ENCODE measurements around the gene MYO1G. TPM values are rescaled to one million over a fixed set of nuclear protein-coding genes. Genes with fewer than 3 reads are reported as not detected.

The MYO1G gene
- polyA plus RNA-seq, 1 of the 3 experiments (the other 2 are of a cell fraction) = 0.05 TPM

- H3K9me2 ChIP-seq = no peaks in the 10 kb centered on the region
- H3K4me1 ChIP-seq (ENCODE audit: control insufficient read depth in 1 of 2, insufficient read depth in 2 of 2, low read depth in 1 of 2, low read length in 1 of 2) = peaks cover 0 to 10% of the 10 kb centered on the region in 2 experiments; a peak in 3 of 4 replicates
- ChIA-PET CTCF (interaction anchor here (0.6 to 3.1 kb wide), 10 partner anchors 9 to 135 kb away, joined by 3 to 12 read pairs (median 4); partner anchors contain the start of gene TBRG4), POLR2A (interaction anchor here (1.1 to 3.3 kb wide), 9 partner anchors 14 to 116 kb away, joined by 3 to 28 read pairs (median 4); partner anchors contain the start of genes PURB and TBRG4)
- no peaks in the 10 kb centered on the region for H3K36me3 ChIP-seq (replicated peaks in 1 of 2; ENCODE audit: control insufficient read depth in 1 of 2, insufficient read depth in 2 of 2, low read length in 1 of 2)
- H3K27me3 ChIP-seq (ENCODE audit: insufficient read depth) = no peaks in the 10 kb centered on the region
- H3K79me2 ChIP-seq (ENCODE audit: insufficient read depth) = peaks cover 59% of the 10 kb centered on the region
- peak overlapping the region; percentile 68 to 74; a peak in 3 of 4 replicates for H3K27ac ChIP-seq (ENCODE audit: low read depth in 2 of 2, low read length in 1 of 2)
- peak overlapping the region; percentile 62 to 88 for H3K4me3 ChIP-seq (ENCODE audit: low read depth in 2 of 2, low read length in 1 of 2)
- DNase-seq = peak; percentile 31
- TF ChIP-seq SIN3A (IDR thresholded peaks at IDR 0.05; ENCODE audit: borderline replicate concordance, low read depth, low read length) (0 out of 2 replicates have a peak, but pooled peaks have one; percentile 14), MXI1 (IDR thresholded peaks at IDR 0.05; ENCODE audit: low read depth, low read length) (peak; percentile 77; the same call in 1 of the 2 replicates), FOXM1 (IDR thresholded peaks at IDR 0.05; ENCODE audit: low read depth) (no peak), FOSL2 (IDR thresholded peaks at IDR 0.05; ENCODE audit: borderline replicate concordance, low read depth) (no peak), USF1 (IDR thresholded peaks at IDR 0.05; ENCODE audit: borderline replicate concordance, low read depth) (no peak), PBX3 (IDR thresholded peaks at IDR 0.05) (peak; percentile 4; the same call in 1 of the 2 replicates), RXRA (IDR thresholded peaks at IDR 0.05; ENCODE audit: borderline replicate concordance, low read depth) (no peak), MAX (IDR thresholded peaks at IDR 0.05; ENCODE audit: low read depth) (peak; percentile 95)
- 30% methylated on average over 10 of the region's 10 CpGs for WGBS (ENCODE audit: low lambda C conversion rate)
- peak overlapping the region; percentile 85 for H3K9ac ChIP-seq
- H3K9me3 ChIP-seq = no peaks in the 10 kb centered on the region
- no peak overlapping the region for H2AFZ ChIP-seq (ENCODE audit: low read depth)
- peaks cover 43% of the 10 kb centered on the region for H4K20me1 ChIP-seq (ENCODE audit: insufficient read depth)
- H3F3A ChIP-seq (replicated peaks; ENCODE audit: insufficient read depth) = peaks cover 5% of the 10 kb centered on the region
- H3K4me2 ChIP-seq = peak overlapping the region; percentile 78
Observed at GRCh38 chr7:45001138-45001694, 22.4 kb upstream of the MYO1G start.

- 1% methylated on average over 40 of the region's 77 CpGs for WGBS (ENCODE audit: low lambda C conversion rate)
- H3K27ac ChIP-seq (ENCODE audit: low read depth in 2 of 2, low read length in 1 of 2) = peak within 1 kb of the TSS; percentile 80 to 86
- H3K9me3 ChIP-seq = no peaks in the 10 kb centered on the region
- H3K4me1 ChIP-seq (ENCODE audit: control insufficient read depth in 1 of 2, insufficient read depth in 2 of 2, low read depth in 1 of 2, low read length in 1 of 2) = peaks cover 0 to 10% of the 10 kb centered on the region in 2 experiments; a peak in 3 of 4 replicates
- H3K36me3 ChIP-seq (replicated peaks in 1 of 2; ENCODE audit: control insufficient read depth in 1 of 2, insufficient read depth in 2 of 2, low read length in 1 of 2) = no peaks in the 10 kb centered on the region
- no peaks in the 10 kb centered on the region for H3K27me3 ChIP-seq (ENCODE audit: insufficient read depth)
- H3K79me2 ChIP-seq (ENCODE audit: insufficient read depth) = peaks cover 50% of the 10 kb centered on the region
- peak; percentile 98 for DNase-seq
- peak within 1 kb of the TSS; percentile 62 to 88 for H3K4me3 ChIP-seq (ENCODE audit: low read depth in 2 of 2, low read length in 1 of 2)
- peak within 1 kb of the TSS; percentile 85 for H3K9ac ChIP-seq
- H3F3A ChIP-seq (replicated peaks; ENCODE audit: insufficient read depth) = peaks cover 5% of the 10 kb centered on the region
- H3K4me2 ChIP-seq = peak within 1 kb of the TSS; percentile 78
- peaks cover 36% of the 10 kb centered on the region for H4K20me1 ChIP-seq (ENCODE audit: insufficient read depth)
- no peaks in the 10 kb centered on the region for H3K9me2 ChIP-seq
- CTCF ChIA-PET = interaction anchor here (1.1 to 3.1 kb wide), 7 partner anchors 10 to 136 kb away, joined by 3 to 12 read pairs (median 7); partner anchors contain the start of gene TBRG4
- POLR2A ChIA-PET = interaction anchor here (1.1 to 3.3 kb wide), 10 partner anchors 14 to 115 kb away, joined by 4 to 28 read pairs (median 6); partner anchors contain the start of genes NACAD, PURB and TBRG4
- H2AFZ ChIP-seq (ENCODE audit: low read depth) = peak within 1 kb of the TSS; percentile 100
- no peak for TF ChIP-seq RAD21 (IDR thresholded peaks at IDR 0.05; ENCODE audit: low read length)
- TF ChIP-seq TEAD4 (IDR thresholded peaks at IDR 0.05; ENCODE audit: borderline replicate concordance, insufficient read depth) = no peak
- TF ChIP-seq ZBTB33 (IDR thresholded peaks at IDR 0.05; ENCODE audit: borderline replicate concordance, low read depth) = no peak
- TF ChIP-seq PBX3 (IDR thresholded peaks at IDR 0.05) = no peak; the same call in 1 of the 2 replicates
- no peak for TF ChIP-seq USF2 (IDR thresholded peaks at IDR 0.05; ENCODE audit: borderline replicate concordance, low read depth, low read length)
- no peak for TF ChIP-seq FOXM1 (IDR thresholded peaks at IDR 0.05; ENCODE audit: low read depth)
- TF ChIP-seq FOSL2 (IDR thresholded peaks at IDR 0.05; ENCODE audit: borderline replicate concordance, low read depth) = no peak
- no peak for TF ChIP-seq SIN3A (IDR thresholded peaks at IDR 0.05; ENCODE audit: borderline replicate concordance, low read depth, low read length)
Observed at GRCh38 chr7:45000093-45001032, 21.5 kb upstream of the MYO1G start, which contains the start of gene CCM2. CCM2 (plus strand) TSS chr7:45000201; CDS start chr7:45000334, 133 bp downstream.
